ENCODE data around the gene ZFP3. TPM values are rescaled to one million over a fixed set of nuclear protein-coding genes. Genes with fewer than 3 reads are reported as not detected.

Gene ZFP3
- total RNA-seq, 4 donors from 2014 or later, result 3.2 to 5.9 (median 4.0) TPM

DNA sequence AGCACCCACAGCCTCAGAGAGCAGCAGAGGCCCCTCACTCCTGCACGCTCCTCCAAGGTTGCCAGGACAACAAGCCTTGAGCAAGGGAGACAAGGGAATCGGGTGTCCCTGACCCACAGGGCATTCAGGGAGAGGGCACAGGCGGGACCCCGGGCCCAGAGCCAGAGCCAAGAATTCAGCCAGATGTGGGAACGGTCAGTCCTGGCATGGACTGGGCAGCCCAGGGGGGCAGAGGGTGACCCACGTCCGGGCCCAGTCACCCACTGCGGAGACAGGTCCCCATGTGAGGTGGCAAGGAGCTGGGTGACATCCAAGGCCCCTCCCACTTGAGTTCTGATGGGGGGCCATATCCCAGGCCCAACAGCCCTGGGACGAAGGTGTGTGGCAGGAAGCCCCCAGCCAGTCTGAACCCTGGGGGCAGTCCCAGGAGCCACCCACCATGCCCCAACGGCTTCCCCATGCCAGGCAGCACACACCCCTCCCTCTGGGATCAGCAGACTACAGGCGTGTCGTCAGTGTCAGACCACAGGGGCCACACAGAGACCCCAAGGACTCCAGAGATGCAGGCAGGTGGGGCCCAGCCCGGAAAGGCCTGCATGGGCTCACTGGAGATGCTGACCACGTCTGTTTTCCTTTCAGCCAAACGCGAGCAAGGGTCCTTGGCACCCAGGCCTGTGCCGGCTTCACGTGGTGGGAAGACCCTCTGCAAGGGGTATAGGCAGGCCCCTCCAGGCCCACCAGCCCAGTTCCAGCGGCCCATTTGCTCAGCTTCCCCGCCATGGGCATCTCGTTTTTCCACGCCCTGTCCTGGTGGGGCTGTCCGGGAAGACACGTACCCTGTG lies 60.6 kb downstream of the ZFP3 start:
- TF ChIP-seq CTCF (IDR thresholded peaks at IDR 0.05; ENCODE audit: low read depth), result no peak

- no peak for TF ChIP-seq CTCF (IDR thresholded peaks at IDR 0.05; ENCODE audit: low read depth)
Measured at GRCh38 chr17:5139458-5139732, 61.1 kb downstream of the ZFP3 start.

Small RNAs within 50 kb of the gene (small RNA-seq; reads per million reads assigned to genes)
- not detected for gene AC012146.4

Other genes starting within 250 kb of the ZFP3 start
- 10 to 100 TPM; 12.9 to 61.0 (median 28.2) TPM for gene MINK1, start 245.1 kb upstream of the ZFP3 start, total RNA-seq
- 1 to 10 TPM in 2 of 4 donors, under 1 TPM in 2; 0.38 to 2.2 (median 0.87) TPM for gene C17orf107, start 178.9 kb upstream of the ZFP3 start, total RNA-seq
- gene CHRNE, start 175.4 kb upstream of the ZFP3 start, total RNA-seq, result under 1 TPM; 0.34 to 0.94 (median 0.46) TPM
- not detected for gene GP1BA, start 146.2 kb upstream of the ZFP3 start, total RNA-seq
- gene SLC25A11, start 138.4 kb upstream of the ZFP3 start, total RNA-seq, result 10 to 100 TPM; 25.3 to 85.5 (median 27.9) TPM
- 10 to 100 TPM; 21.7 to 42.0 (median 31.0) TPM for gene RNF167, start 138.2 kb upstream of the ZFP3 start, total RNA-seq
- 100 to 1,000 TPM; 244 to 584 (median 435) TPM for gene PFN1, start 129.9 kb upstream of the ZFP3 start, total RNA-seq
- 1 to 10 TPM; 2.3 to 8.3 (median 3.8) TPM for gene ENO3, start 127.3 kb upstream of the ZFP3 start, total RNA-seq
- 10 to 100 TPM; 37.5 to 67.6 (median 54.1) TPM for gene SPAG7, start 110.7 kb upstream of the ZFP3 start, total RNA-seq
- gene CAMTA2, start 90.8 kb upstream of the ZFP3 start, total RNA-seq, result 10 to 100 TPM; 11.4 to 21.9 (median 17.5) TPM
- 1 to 10 TPM in 3 of 4 donors, under 1 TPM in 1; 0.85 to 1.3 (median 1.1) TPM for gene INCA1, start 80.9 kb upstream of the ZFP3 start, total RNA-seq
- gene KIF1C, start 80.5 kb upstream of the ZFP3 start, total RNA-seq, result 100 to 1,000 TPM in 1 of 4 donors, 10 to 100 TPM in 3; 32.3 to 162 (median 65.2) TPM
- not detected for gene SLC52A1, start 43.0 kb upstream of the ZFP3 start, total RNA-seq
- 10 to 100 TPM in 1 of 4 donors, 1 to 10 TPM in 3; 1.5 to 11.9 (median 6.0) TPM for gene ZNF232, start 33.4 kb downstream of the ZFP3 start, total RNA-seq
- 1 to 10 TPM in 1 of 4 donors, under 1 TPM in 2, not detected in 1; 0.22 to 5.1 (median 0.51) TPM for gene USP6, start 37.6 kb downstream of the ZFP3 start, total RNA-seq
- 10 to 100 TPM in 3 of 4 donors, 1 to 10 TPM in 1; 5.5 to 17.1 (median 11.0) TPM for gene ZNF594, start 113.4 kb downstream of the ZFP3 start, total RNA-seq
- gene SCIMP, start 156.4 kb downstream of the ZFP3 start, total RNA-seq, result 10 to 100 TPM in 1 of 4 donors, 1 to 10 TPM in 3; 1.7 to 17.0 (median 7.6) TPM
- 10 to 100 TPM; 59.5 to 72.1 (median 63.3) TPM for gene RABEP1, start 203.8 kb downstream of the ZFP3 start, total RNA-seq

Measured in subcutaneous adipose tissue (tissue), 4 donors.